Thoracic aorta (tissue), 2 donors: ENCODE results near the gene SARDH. TPM values are rescaled to one million over a fixed set of nuclear protein-coding genes. Genes with fewer than 3 reads are reported as not detected.

Experiments
- ATAC-seq: fragments of 150-250 bp; one replicate; pipeline ENCODE4 v1.8.0; 2017; ENCODE audit warnings: low read depth; ENCODE audit not compliant: insufficient number of reproducible peaks, low FRiP score
- DNase-seq: peaks from one replicate; pipeline ENCODE4 v3.0.0-alpha.2; 2020; ENCODE audit warnings: low spot score
- H3K27ac ChIP-seq, 2 donors: fragments of 200-600 bp; sonication (generic); 1 replicate in 1 of 2; 2 replicates in 1 of 2; pipeline ENCODE4 v1.5.1; 2016; ENCODE audit warnings: mild to moderate bottlenecking in 2 of 2, moderate library complexity in 2 of 2
- H3K27me3 ChIP-seq: fragments of 200-600 bp; sonication (generic); replicated peaks from 2 replicates; pipeline ENCODE4 v1.6.0; 2016; ENCODE audit warnings: mild to moderate bottlenecking; ENCODE audit not compliant: insufficient read depth
- H3K36me3 ChIP-seq: fragments of 200-600 bp; sonication (generic); one replicate; pipeline ENCODE4 v1.5.1; 2016
- H3K4me1 ChIP-seq, 2 donors: fragments of 200-600 bp; sonication (generic); 1 replicate in 1 of 2; 2 replicates in 1 of 2; pipeline versions ENCODE4 v1.5.1 to v1.6.0; 2016; ENCODE audit warnings: low read depth in 2 of 2, mild to moderate bottlenecking in 1 of 2; ENCODE audit not compliant: control insufficient read depth in 1 of 2
- H3K4me3 ChIP-seq: fragments of 200-600 bp; sonication (generic); 2 replicates; pipeline ENCODE4 v1.5.1; 2016; ENCODE audit warnings: mild to moderate bottlenecking
- H3K9me3 ChIP-seq: fragments of 200-600 bp; sonication (generic); 2 replicates; pipeline ENCODE4 v1.5.1; 2016
- total RNA-seq, 2 donors: library from RNA; depleted of rRNA; stranded (reverse); fragments of >200 nt; gene quantifications; one replicate each; pipeline versions ENCODE4 v1.1.0 to v1.2.3, GENCODE V29; 2016
- TF ChIP-seq, protein P1 (sequence below): fragments of 200-600 bp; sonication (generic); IDR thresholded peaks from one replicate; pipeline ENCODE4 v1.5.1; 2019; ENCODE audit warnings: antibody characterized with exemption

The SARDH gene
- total RNA-seq, 2 donors from 2014 or later: 1.8 to 4.3 TPM

DNA sequence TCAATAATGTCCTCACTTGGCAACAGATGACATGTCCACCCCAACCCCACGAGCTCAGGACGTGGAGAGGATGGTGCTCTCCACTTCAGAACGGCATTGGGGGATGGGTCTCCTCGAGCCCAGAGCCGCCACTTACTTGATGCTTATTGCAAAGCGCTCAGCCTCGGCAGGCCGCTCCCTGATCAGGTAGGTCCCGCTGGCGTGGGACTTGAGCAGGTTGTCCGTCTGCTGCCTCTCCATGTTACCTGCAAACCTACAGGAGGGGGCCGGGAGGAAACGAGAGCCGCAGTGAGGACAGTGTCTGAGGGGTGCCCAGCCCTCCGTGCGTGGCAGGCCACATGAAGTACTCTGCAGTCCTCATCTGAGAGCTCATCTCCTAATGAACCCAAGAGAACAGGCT lies 36.6 kb upstream of the SARDH start:
- no peaks in the 10 kb centered on the region for H3K9me3 ChIP-seq
- H3K36me3 ChIP-seq: peaks cover 18% of the 10 kb centered on the region
- no peak overlapping the region for H3K27ac ChIP-seq
- ATAC-seq: no peak
- TF ChIP-seq, protein P1, sequence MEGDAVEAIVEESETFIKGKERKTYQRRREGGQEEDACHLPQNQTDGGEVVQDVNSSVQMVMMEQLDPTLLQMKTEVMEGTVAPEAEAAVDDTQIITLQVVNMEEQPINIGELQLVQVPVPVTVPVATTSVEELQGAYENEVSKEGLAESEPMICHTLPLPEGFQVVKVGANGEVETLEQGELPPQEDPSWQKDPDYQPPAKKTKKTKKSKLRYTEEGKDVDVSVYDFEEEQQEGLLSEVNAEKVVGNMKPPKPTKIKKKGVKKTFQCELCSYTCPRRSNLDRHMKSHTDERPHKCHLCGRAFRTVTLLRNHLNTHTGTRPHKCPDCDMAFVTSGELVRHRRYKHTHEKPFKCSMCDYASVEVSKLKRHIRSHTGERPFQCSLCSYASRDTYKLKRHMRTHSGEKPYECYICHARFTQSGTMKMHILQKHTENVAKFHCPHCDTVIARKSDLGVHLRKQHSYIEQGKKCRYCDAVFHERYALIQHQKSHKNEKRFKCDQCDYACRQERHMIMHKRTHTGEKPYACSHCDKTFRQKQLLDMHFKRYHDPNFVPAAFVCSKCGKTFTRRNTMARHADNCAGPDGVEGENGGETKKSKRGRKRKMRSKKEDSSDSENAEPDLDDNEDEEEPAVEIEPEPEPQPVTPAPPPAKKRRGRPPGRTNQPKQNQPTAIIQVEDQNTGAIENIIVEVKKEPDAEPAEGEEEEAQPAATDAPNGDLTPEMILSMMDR: no peak
- H3K4me1 ChIP-seq: peaks cover 0 to 8% of the 10 kb centered on the region in 2 donors
- no peak for DNase-seq
- no peaks in the 10 kb centered on the region for H3K27me3 ChIP-seq
- no peak overlapping the region for H3K4me3 ChIP-seq

DNA sequence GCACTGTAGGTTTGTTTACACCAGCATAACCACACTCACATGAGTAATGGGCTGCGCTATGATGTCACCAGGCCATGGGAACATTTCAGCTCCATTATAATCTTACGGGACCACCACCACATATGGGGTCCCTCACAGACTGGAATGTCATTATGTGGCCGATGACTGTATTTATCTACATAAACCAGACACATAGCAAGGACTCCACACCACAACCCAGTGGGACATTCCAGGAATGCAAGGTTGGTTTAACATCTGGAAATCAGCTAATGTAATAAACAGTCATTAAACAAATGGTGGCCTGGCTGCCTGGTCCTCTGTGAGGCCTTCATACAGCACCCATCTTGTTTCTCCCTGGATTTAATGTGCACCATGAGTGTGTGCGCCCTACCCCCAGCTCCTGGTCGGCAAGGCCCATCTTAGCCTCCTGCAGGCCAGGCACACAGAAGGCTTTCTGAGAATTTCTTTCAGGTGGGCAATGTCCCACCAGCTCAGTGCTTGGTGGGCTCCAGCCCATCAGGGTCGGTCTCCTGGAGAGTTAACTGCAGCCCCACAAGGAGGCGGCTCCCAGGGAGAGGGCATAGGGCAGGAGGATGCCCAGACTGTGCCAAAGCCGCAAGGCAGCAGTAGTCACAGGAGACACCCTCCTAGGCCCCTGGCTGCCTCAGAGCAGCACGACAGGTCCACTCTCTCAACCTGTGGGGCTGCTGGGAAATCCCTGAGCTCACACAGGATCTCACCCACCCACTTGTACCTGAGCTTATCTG lies 35.9 kb upstream of the SARDH start:
- Histone ChIP-seq H3K36me3 (peaks cover 21% of the 10 kb centered on the region), H3K27ac (no peak overlapping the region), H3K4me1 (peaks cover 0 to 8% of the 10 kb centered on the region in 2 donors), H3K27me3 (no peaks in the 10 kb centered on the region), H3K9me3 (no peaks in the 10 kb centered on the region), H3K4me3 (no peak overlapping the region)
- DNase-seq (no peak), ATAC-seq (no peak)
- TF ChIP-seq, protein P1: no peak

DNA sequence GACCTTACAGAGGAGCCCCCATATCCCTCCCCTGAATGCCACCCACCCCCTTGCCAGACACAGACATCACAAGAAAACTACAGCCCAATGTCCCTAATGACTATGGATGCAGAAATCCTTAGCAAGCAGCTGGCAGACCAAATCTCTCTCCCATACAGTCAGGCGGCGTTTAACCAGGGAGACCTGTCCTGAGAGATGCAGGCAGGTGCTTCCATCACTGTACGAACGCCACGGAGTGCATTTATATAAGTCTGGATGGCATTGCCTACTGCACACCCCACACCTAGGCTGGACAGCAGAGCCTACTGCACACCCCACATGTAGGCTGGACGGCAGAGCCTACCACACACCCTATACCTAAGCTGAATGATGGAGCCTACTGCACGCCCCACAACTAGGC lies 34.4 kb upstream of the SARDH start:
- ATAC-seq (no peak), DNase-seq (no peak)
- no peak overlapping the region for H3K27ac ChIP-seq
- peaks cover 0 to 8% of the 10 kb centered on the region in 2 donors for H3K4me1 ChIP-seq
- H3K9me3 ChIP-seq: no peaks in the 10 kb centered on the region
- peaks cover 27% of the 10 kb centered on the region for H3K36me3 ChIP-seq
- TF ChIP-seq, protein P1: no peak
- H3K27me3 ChIP-seq: no peaks in the 10 kb centered on the region
- no peak overlapping the region for H3K4me3 ChIP-seq

DNA sequence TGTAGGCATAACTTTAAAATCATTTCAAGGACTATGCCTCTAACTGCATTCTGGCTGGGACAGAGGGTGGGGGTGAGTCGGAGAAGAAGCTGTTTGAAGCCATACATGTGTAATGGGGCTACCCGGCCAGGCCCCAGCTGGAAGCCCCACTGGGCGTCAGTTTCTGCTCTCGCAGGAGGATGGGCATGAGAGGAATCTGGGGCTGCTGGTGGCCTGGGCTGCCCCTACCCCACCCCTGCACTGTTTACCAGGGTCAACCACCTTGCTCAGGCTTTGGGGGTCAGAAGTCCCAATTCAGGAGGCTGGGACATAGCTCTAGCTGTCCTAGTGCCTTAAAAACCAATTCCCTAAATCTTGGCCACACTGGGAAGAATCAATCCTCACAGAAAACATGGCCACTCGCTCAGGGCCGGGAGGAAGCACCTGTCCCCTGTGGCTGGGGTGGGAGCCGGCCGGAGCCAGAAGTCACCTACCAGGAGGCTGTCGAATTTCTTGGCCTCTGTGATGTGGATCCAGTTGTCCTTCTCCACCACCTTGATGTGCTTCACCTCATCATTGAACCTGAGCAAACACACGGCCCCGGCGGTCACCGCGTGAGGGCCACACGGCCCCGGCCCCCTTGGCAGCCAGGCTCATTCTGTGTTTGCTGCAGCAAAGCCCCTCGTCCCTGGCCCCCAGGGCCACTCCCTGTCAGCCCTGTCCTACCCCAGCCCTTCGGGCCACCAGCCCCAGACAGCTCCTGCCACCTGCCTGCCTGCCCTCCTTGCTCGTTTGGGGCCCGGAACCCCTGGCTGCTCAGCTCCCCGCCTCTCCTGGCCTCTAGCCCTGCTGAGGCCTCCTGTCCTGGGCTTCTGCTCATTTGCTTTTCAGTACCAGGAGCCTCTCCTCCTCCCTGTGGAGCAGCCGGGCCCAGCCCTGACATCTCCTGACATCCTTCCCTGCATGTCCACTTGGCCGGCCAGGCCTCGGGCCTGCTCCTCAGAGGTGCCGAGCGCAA lies 33.6 kb upstream of the SARDH start:
- DNase-seq (no peak), ATAC-seq (no peak)
- TF ChIP-seq, protein P1: no peak
- H3K36me3 ChIP-seq: peaks cover 30% of the 10 kb centered on the region
- H3K4me3 ChIP-seq: no peak overlapping the region
- H3K4me1 ChIP-seq: peaks cover 0 to under 1% of the 10 kb centered on the region in 2 donors
- H3K27ac ChIP-seq: no peak overlapping the region
- peaks cover 8% of the 10 kb centered on the region for H3K9me3 ChIP-seq
- H3K27me3 ChIP-seq: no peaks in the 10 kb centered on the region
